Measurements from ENCODE around the gene EVI5L.
A peak's percentile ranks its signal among the peaks of the same experiment; 100 is the strongest.
"Not testable (repeated sequence)": the region's sequence is repeated elsewhere in the genome, so short reads cannot be mapped to it uniquely, and the experiment has no call there.

The EVI5L gene

GRCh38 chr19:7848779-7849457 is 18.9 kb downstream of the EVI5L start:
- DNase-seq, result no peak

- DNase-seq, result no peak
Observed at GRCh38 chr19:7849631-7849999, 19.6 kb downstream of the EVI5L start.

- no peak for DNase-seq
Observed at GRCh38 chr19:7850000-7850813, 20.2 kb downstream of the EVI5L start.

GRCh38 chr19:7850945-7851622 is 21.1 kb downstream of the EVI5L start:
- DNase-seq, result no peak

- no peak for DNase-seq
Observed at GRCh38 chr19:7851623-7852500, 21.8 kb downstream of the EVI5L start.

- peak; percentile 90 for DNase-seq
Observed at GRCh38 chr19:7852851-7853769, 23.1 kb downstream of the EVI5L start.

- no peak for DNase-seq
Observed at GRCh38 chr19:7853770-7854128, 23.7 kb downstream of the EVI5L start.

- no peak for DNase-seq
Observed at GRCh38 chr19:7855426-7856108, 25.5 kb downstream of the EVI5L start.

GRCh38 chr19:7856109-7856591 is 26.1 kb downstream of the EVI5L start:
- DNase-seq, result no peak

- no peak for DNase-seq
Observed at GRCh38 chr19:7856679-7857663, 27.0 kb downstream of the EVI5L start.

GRCh38 chr19:7857727-7858108 is 27.7 kb downstream of the EVI5L start:
- DNase-seq, result no peak

GRCh38 chr19:7858109-7858770 is 28.2 kb downstream of the EVI5L start:
- no peak for DNase-seq

GRCh38 chr19:7859087-7859486 is 29.1 kb downstream of the EVI5L start:
- DNase-seq, result not testable (repeated sequence)

- DNase-seq, result no peak
Observed at GRCh38 chr19:7859831-7860713, 30.1 kb downstream of the EVI5L start.

GRCh38 chr19:7860714-7861618 is 30.9 kb downstream of the EVI5L start:
- DNase-seq, result no peak

GRCh38 chr19:7861619-7862412 is 31.8 kb downstream of the EVI5L start:
- DNase-seq, result no peak

All from NCI-H2029 (cell line).